ENCODE data around the gene RNU5B-1.

The RNU5B-1 gene

DNA sequence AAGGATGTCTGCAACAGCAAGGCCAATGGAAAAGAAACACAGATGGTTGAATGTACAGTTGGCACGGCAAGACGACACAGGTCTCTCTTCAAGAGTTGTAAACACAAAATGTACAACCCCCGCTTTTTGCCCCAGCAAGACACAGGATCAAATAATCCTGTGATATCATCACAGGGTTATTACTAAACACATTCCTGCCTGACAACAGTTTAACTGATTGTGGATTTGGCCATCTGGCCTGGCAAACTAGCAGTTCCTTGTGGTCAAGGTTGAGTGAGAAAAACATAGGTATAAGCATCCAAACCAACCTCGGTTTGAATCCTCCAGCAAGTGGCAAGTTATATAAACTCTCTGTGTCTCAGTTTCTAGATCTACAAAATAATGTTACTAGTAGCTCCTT lies 41.2 kb upstream of the RNU5B-1 start:
- TF ChIP-seq, protein P1, sequence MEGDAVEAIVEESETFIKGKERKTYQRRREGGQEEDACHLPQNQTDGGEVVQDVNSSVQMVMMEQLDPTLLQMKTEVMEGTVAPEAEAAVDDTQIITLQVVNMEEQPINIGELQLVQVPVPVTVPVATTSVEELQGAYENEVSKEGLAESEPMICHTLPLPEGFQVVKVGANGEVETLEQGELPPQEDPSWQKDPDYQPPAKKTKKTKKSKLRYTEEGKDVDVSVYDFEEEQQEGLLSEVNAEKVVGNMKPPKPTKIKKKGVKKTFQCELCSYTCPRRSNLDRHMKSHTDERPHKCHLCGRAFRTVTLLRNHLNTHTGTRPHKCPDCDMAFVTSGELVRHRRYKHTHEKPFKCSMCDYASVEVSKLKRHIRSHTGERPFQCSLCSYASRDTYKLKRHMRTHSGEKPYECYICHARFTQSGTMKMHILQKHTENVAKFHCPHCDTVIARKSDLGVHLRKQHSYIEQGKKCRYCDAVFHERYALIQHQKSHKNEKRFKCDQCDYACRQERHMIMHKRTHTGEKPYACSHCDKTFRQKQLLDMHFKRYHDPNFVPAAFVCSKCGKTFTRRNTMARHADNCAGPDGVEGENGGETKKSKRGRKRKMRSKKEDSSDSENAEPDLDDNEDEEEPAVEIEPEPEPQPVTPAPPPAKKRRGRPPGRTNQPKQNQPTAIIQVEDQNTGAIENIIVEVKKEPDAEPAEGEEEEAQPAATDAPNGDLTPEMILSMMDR (IDR thresholded peaks at IDR 0.05; ENCODE audit: low read depth, low read length), result no peak

DNA sequence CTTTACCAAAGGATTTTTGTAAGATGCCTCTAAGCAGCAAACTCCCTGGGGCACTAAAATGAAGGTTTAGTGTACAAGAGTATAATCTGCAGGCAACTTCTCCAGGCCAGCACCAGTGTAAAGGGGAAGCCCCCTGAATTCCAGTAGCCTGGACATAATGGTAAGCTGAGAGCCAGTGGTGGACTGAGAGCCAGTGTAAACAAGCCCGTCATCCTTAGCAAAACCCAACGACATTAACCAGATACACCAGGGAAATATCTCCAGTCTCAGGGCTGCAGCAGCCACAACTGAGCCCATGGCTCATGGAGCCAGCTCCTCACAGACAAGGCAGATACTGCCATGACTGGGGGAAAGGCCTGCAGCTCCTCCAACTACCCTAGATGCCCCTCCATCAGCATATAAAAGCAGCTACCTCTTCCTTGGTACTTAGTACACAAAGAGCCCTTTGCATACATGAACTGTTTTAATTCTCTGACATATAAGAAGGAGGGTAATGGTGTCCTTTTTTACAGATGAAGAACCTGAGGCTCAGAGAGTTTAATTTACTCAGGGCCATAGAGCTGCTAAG lies 39.5 kb upstream of the RNU5B-1 start:
- TF ChIP-seq, protein P1 (IDR thresholded peaks at IDR 0.05; ENCODE audit: low read depth, low read length), result no peak
- no peak for DNase-seq (ENCODE audit: extremely low read depth, low read depth)

More for the DNA sequence above, 41.2 kb upstream of the RNU5B-1 start:
- no peak for DNase-seq (ENCODE audit: extremely low read depth, low read depth)

DNA sequence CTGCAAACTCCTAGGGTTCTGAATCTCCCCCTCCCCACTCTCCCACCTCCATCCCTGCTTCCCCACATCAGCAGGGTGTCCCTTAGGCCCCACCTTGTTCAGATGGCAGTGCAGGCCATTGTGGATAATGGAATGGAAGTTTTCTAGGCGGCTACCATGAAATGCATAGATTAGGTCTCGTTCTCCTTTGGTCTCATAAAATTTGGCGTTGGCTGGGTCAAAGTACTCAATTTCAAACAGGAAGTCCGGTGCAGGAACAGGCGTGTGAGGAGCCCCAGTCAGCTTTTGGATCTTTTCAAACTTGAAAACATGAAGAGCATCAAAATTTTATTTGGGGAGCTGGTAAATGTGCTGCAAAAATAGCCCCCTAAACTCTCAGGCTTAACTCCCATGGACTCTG lies 38.0 kb upstream of the RNU5B-1 start:
- TF ChIP-seq, protein P1 (IDR thresholded peaks at IDR 0.05; ENCODE audit: low read depth, low read length), result no peak
- no peak for DNase-seq (ENCODE audit: extremely low read depth, low read depth)

DNA sequence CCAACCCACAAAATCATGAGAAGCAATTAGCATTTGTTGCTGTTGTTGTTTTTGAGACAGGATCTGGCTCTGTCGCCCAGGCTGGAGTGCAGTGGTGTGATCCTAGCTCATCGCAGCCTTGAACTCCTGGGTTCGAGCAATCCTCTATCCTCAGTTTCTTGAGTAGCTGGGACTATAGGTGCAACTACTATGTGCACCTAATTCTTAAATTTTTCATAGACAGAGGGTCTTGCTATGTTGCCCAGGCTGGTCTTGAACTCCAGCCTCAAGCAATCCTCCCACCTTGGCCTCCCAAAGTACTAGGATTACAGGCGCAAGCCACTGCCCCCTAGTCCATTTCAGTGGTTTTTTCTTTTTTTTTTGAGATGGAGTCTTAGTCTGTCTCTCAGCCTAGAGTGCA lies 36.1 kb upstream of the RNU5B-1 start:
- no peak for DNase-seq (ENCODE audit: extremely low read depth, low read depth)
- TF ChIP-seq, protein P1 (IDR thresholded peaks at IDR 0.05; ENCODE audit: low read depth, low read length), result no peak

DNA sequence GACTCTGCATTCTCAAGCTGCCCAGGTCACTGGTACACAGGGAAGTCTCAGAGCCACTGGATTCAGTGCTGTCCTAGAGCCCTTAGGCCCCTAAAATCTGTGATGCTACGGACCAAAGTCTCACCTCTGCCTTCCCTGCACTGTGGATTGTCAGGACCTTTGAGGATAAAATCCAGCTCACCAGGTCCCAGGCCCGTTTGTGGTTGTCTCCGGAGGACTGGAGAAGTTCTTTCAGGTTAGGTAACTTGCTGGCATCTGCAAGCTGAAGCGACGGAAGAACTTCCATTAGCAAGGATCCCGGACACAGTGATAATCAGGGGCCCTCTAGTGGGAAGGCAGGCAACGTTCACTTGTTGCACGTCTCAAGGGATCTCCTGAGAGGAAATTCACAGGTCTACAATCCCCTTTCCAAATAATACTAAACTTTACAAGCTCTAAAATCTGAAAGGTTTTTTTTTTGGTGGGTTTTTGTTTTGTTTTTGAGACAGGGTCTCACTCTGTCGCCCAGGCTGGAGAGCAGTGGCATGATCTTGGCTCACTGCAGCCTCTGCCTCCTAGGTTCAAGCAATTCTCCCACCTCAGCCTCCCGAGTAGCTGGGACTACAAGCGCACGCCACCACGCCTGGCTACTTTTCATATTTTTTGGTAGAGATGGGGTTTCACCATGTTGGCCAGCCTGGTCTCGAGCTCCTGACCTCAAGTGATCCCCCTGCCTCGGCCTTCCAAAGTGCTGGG lies 33.5 kb upstream of the RNU5B-1 start:
- TF ChIP-seq, protein P1 (IDR thresholded peaks at IDR 0.05; ENCODE audit: low read depth, low read length), result peak; percentile 87
- DNase-seq (ENCODE audit: extremely low read depth, low read depth), result peak; percentile 68

GRCh38 chr15:65275104-65275727 lies 29.3 kb upstream of the RNU5B-1 start:
- TF ChIP-seq, protein P1 (IDR thresholded peaks at IDR 0.05; ENCODE audit: low read depth, low read length), result no peak

GRCh38 chr15:65275728-65276126 lies 28.8 kb upstream of the RNU5B-1 start:
- DNase-seq (ENCODE audit: extremely low read depth, low read depth), result no peak
- TF ChIP-seq, protein P1 (IDR thresholded peaks at IDR 0.05; ENCODE audit: low read depth, low read length), result no peak

More at GRCh38 chr15:65275104-65275727, 29.3 kb upstream of the RNU5B-1 start:
- no peak for DNase-seq (ENCODE audit: extremely low read depth, low read depth)

Data from AG09319 (cell line).